Gastrocnemius medialis (tissue), 4 donors: ENCODE measurements around the gene STC2. TPM values are rescaled to one million over a fixed set of nuclear protein-coding genes. Genes with fewer than 3 reads are reported as not detected.

Experiments used
- ATAC-seq, 2 donors: fragments of 150-250 bp; one replicate each; pipeline ENCODE4 v1.9.1; 2016
- DNase-seq, 2 donors: peaks; one replicate each; pipeline ENCODE4 v3.0.0-alpha.2; 2019
- H3K27ac ChIP-seq, 4 donors: fragments of 200-600 bp; sonication (generic); 1 replicate in 1 of 4; 2 replicates in 3 of 4; pipeline ENCODE4 v1.5.1; 2016 to 2018; ENCODE audit warnings: mild to moderate bottlenecking in 2 of 4, moderate library complexity in 1 of 4
- H3K27me3 ChIP-seq, 3 donors: fragments of 200-600 bp; sonication (generic) in 2 of 3; 1 replicate in 1 of 3; 2 replicates in 2 of 3; pipeline versions ENCODE4 v1.5.1 to v1.6.0; 2016 to 2019; ENCODE audit warnings: mild to moderate bottlenecking in 1 of 3, moderate library complexity in 1 of 3
- H3K36me3 ChIP-seq, 2 donors: fragments of 200-600 bp; sonication (generic) in 1 of 2; one replicate each; pipeline ENCODE4 v1.5.1; 2017 to 2018
- H3K4me1 ChIP-seq, 2 donors: fragments of 200-600 bp; sonication (generic) in 1 of 2; one replicate each; pipeline ENCODE4 v1.5.1; 2016 to 2017; ENCODE audit warnings: mild to moderate bottlenecking in 2 of 2
- H3K4me3 ChIP-seq, 4 donors: fragments of 200-600 bp; sonication (generic) in 3 of 4; 1 replicate in 1 of 4; 2 replicates in 3 of 4; pipeline ENCODE4 v1.5.1; 2016 to 2019; ENCODE audit warnings: mild to moderate bottlenecking in 2 of 4
- H3K9me3 ChIP-seq, 3 donors: fragments of 200-600 bp; sonication (generic) in 2 of 3; 1 replicate in 1 of 3; 2 replicates in 2 of 3; pipeline ENCODE4 v1.5.1; 2016 to 2019
- CTCF ChIP-seq, 5 experiments: fragments of 450-650 bp in 3 of 5; fragments of 200-600 bp in 2 of 5; sonication (generic) in 2 of 5; IDR thresholded peaks in 4 of 5; conservative IDR thresholded peaks in 1 of 5; 1 replicate in 4 of 5; 2 replicates in 1 of 5; pipeline ENCODE4 v1.5.1; 2016 to 2019; ENCODE audit warnings: antibody characterized with exemption in 5 of 5, mild to moderate bottlenecking in 3 of 5, moderate library complexity in 3 of 5
- POLR2A ChIP-seq, 2 donors: fragments of 450-650 bp; IDR thresholded peaks; one replicate each; pipeline ENCODE4 v1.6.1; 2017; ENCODE audit warnings: antibody characterized with exemption in 2 of 2, mild to moderate bottlenecking in 2 of 2, moderate library complexity in 2 of 2
- in situ Hi-C, 4 donors: fragments of 200-750 bp; cut with MboI; loops; one replicate each; pipeline versions ENCODE4 v1.15.0 to v1.8.0; 2017; ENCODE audit warnings: low sequenced_read_pairs in 4 of 4
- intact Hi-C: fragments of 100-400 bp; cut with DNase I; formaldehyde crosslinking; loops from one replicate; pipeline ENCODE4 v1.15.1; 2023; ENCODE audit warnings: low total_unique reads
- total RNA-seq, 4 donors: library from RNA; depleted of rRNA; stranded (reverse); fragments of >200 nt; gene quantifications; one replicate each; pipeline versions ENCODE4 v1.1.0 to v1.2.3, GENCODE V29; 2016

STC2 gene
- total RNA-seq, 4 donors from 2014 or later = 0.39 to 12.7 (median 4.0) TPM

- no peaks in the 10 kb centered on the region for H3K27me3 ChIP-seq
- DNase-seq = no peak
- H3K4me3 ChIP-seq = no peak overlapping the region
- no peak for TF ChIP-seq POLR2A (IDR thresholded peaks at IDR 0.05)
- no peak for TF ChIP-seq CTCF (IDR thresholded peaks at IDR 0.05 in 4 of 5, conservative IDR thresholded peaks at IDR 0.05 in 1 of 5)
- H3K36me3 ChIP-seq = no peaks in the 10 kb centered on the region
- no peaks in the 10 kb centered on the region for H3K9me3 ChIP-seq
- H3K4me1 ChIP-seq = peaks cover 0 to 9% of the 10 kb centered on the region in 2 donors
- intact Hi-C loops = no loop called here
- no peak overlapping the region for H3K27ac ChIP-seq
- in situ Hi-C loops = loop anchor here in 1 of 4 donors (25.0 kb wide), 2 partner anchors 280 to 680 kb away; partner anchors contain the start of gene C5orf47
- no peak for ATAC-seq
Observed at GRCh38 chr5:173307695-173308094, 20.5 kb downstream of the STC2 start.

GRCh38 chr5:173306695-173307094 lies 21.5 kb downstream of the STC2 start:
- no peaks in the 10 kb centered on the region for H3K9me3 ChIP-seq
- no peaks in the 10 kb centered on the region for H3K27me3 ChIP-seq
- intact Hi-C loops = no loop called here
- no peaks in the 10 kb centered on the region for H3K36me3 ChIP-seq
- in situ Hi-C loops = loop anchor here in 1 of 4 donors (25.0 kb wide), 2 partner anchors 281 to 681 kb away; partner anchors contain the start of gene C5orf47
- H3K27ac ChIP-seq = no peak overlapping the region
- ATAC-seq = no peak
- H3K4me3 ChIP-seq = no peak overlapping the region
- no peak for DNase-seq
- peaks cover 0 to 9% of the 10 kb centered on the region in 2 donors for H3K4me1 ChIP-seq
- TF ChIP-seq POLR2A (IDR thresholded peaks at IDR 0.05) = no peak
- no peak for TF ChIP-seq CTCF (IDR thresholded peaks at IDR 0.05 in 4 of 5, conservative IDR thresholded peaks at IDR 0.05 in 1 of 5)

GRCh38 chr5:173304591-173304988 lies 23.6 kb downstream of the STC2 start:
- no peaks in the 10 kb centered on the region for H3K36me3 ChIP-seq
- H3K4me1 ChIP-seq = no peaks in the 10 kb centered on the region
- intact Hi-C loops = no loop called here
- no peak for ATAC-seq
- no peaks in the 10 kb centered on the region for H3K27me3 ChIP-seq
- H3K27ac ChIP-seq = no peak overlapping the region
- H3K4me3 ChIP-seq = no peak overlapping the region
- no peaks in the 10 kb centered on the region for H3K9me3 ChIP-seq
- in situ Hi-C loops = loop anchor here in 1 of 4 donors (25.0 kb wide), 2 partner anchors 283 to 683 kb away; partner anchors contain the start of gene C5orf47
- no peak for TF ChIP-seq CTCF (IDR thresholded peaks at IDR 0.05 in 4 of 5, conservative IDR thresholded peaks at IDR 0.05 in 1 of 5)
- TF ChIP-seq POLR2A (IDR thresholded peaks at IDR 0.05) = no peak
- no peak for DNase-seq

GRCh38 chr5:173303878-173304590 lies 24.2 kb downstream of the STC2 start:
- in situ Hi-C loops = loop anchor here in 1 of 4 donors (25.0 kb wide), 2 partner anchors 283 to 683 kb away; partner anchors contain the start of gene C5orf47
- no peak overlapping the region for H3K4me3 ChIP-seq
- no peak for TF ChIP-seq POLR2A (IDR thresholded peaks at IDR 0.05)
- TF ChIP-seq CTCF (IDR thresholded peaks at IDR 0.05 in 4 of 5, conservative IDR thresholded peaks at IDR 0.05 in 1 of 5) = no peak
- H3K36me3 ChIP-seq = no peaks in the 10 kb centered on the region
- intact Hi-C loops = no loop called here
- H3K27me3 ChIP-seq = no peaks in the 10 kb centered on the region
- no peaks in the 10 kb centered on the region for H3K4me1 ChIP-seq
- ATAC-seq = no peak
- no peak for DNase-seq
- H3K27ac ChIP-seq = no peak overlapping the region
- no peaks in the 10 kb centered on the region for H3K9me3 ChIP-seq
